GM23338 (cell line): ENCODE results near the gene MARK3. TPM values are rescaled to one million over a fixed set of nuclear protein-coding genes. Genes with fewer than 3 reads are reported as not detected.

ENCODE experiments used
- ATAC-seq: fragments of 200-7000 bp; cut with Tn5 transposase; 3 replicates; pipeline ENCODE4 v1.9.1; 2020
- DNase-seq: peaks from one replicate; pipeline ENCODE4 v3.0.0-alpha.2; 2015; ENCODE audit warnings: low spot score
- H2AFZ ChIP-seq: fragments of 200-600 bp; sonication (generic); 2 replicates; pipeline ENCODE4 v1.8.0; 2016; ENCODE audit warnings: antibody characterized with exemption, mild to moderate bottlenecking, moderate library complexity
- H3F3A ChIP-seq: fragments of 200-600 bp; sonication (generic); replicated peaks from 2 replicates; pipeline ENCODE4 v1.8.0; 2017; ENCODE audit warnings: antibody characterized with exemption, mixed run types, low read depth
- H3K27ac ChIP-seq: fragments of 200-600 bp; sonication (generic); 2 replicates; pipeline ENCODE4 v1.6.1; 2016; ENCODE audit warnings: low read depth
- H3K27me3 ChIP-seq: fragments of 200-600 bp; sonication (generic); 2 replicates; pipeline ENCODE4 v1.8.0; 2016; ENCODE audit warnings: mild to moderate bottlenecking, mixed run types, moderate library complexity; ENCODE audit not compliant: insufficient read depth
- H3K36me3 ChIP-seq: fragments of 200-600 bp; sonication (generic); 2 replicates; pipeline ENCODE4 v1.8.0; 2016; ENCODE audit warnings: mild to moderate bottlenecking; ENCODE audit not compliant: insufficient read depth
- H3K4me1 ChIP-seq: fragments of 200-600 bp; sonication (generic); 2 replicates; pipeline ENCODE4 v1.8.0; 2016; ENCODE audit warnings: mild to moderate bottlenecking, moderate library complexity; ENCODE audit not compliant: insufficient read depth
- H3K4me2 ChIP-seq: fragments of 200-600 bp; sonication (generic); 2 replicates; pipeline ENCODE4 v1.7.1; 2017; ENCODE audit warnings: mixed run types
- H3K4me3 ChIP-seq: fragments of 200-600 bp; sonication (generic); 2 replicates; pipeline ENCODE4 v1.6.1; 2016; ENCODE audit warnings: mixed run types
- H3K79me2 ChIP-seq: fragments of 200-600 bp; sonication (generic); replicated peaks from 2 replicates; pipeline ENCODE4 v1.8.0; 2017; ENCODE audit warnings: mild to moderate bottlenecking; ENCODE audit not compliant: insufficient read depth
- H3K9me2 ChIP-seq: fragments of 200-600 bp; sonication (generic); 2 replicates; pipeline ENCODE4 v1.8.0; 2017; ENCODE audit not compliant: insufficient read depth
- H4K20me1 ChIP-seq: fragments of 200-600 bp; sonication (generic); replicated peaks from 2 replicates; pipeline ENCODE4 v1.8.0; 2017; ENCODE audit warnings: mild to moderate bottlenecking; ENCODE audit not compliant: insufficient read depth
- H3K27ac Mint-ChIP-seq: 2 replicates; pipeline ENCODE4 v1.8.0; 2020; ENCODE audit warnings: inconsistent platforms, mild to moderate bottlenecking, moderate library complexity, mixed read lengths
- H3K27me3 Mint-ChIP-seq: 3 replicates; pipeline ENCODE4 v1.8.0; 2022; ENCODE audit warnings: low read depth, mild to moderate bottlenecking, moderate library complexity, mixed read lengths, inconsistent platforms; ENCODE audit not compliant: insufficient read depth, poor library complexity
- H3K36me3 Mint-ChIP-seq: 3 replicates; pipeline ENCODE4 v1.8.0; 2021; ENCODE audit warnings: low read depth, mild to moderate bottlenecking, inconsistent platforms, moderate library complexity, mixed read lengths
- H3K4me1 Mint-ChIP-seq: 3 replicates; pipeline ENCODE4 v1.8.0; 2020; ENCODE audit warnings: mild to moderate bottlenecking, inconsistent platforms, mixed read lengths
- H3K4me3 Mint-ChIP-seq: 3 replicates; pipeline ENCODE4 v1.8.0; 2021; ENCODE audit warnings: moderate library complexity, mild to moderate bottlenecking, inconsistent platforms, mixed read lengths
- H3K9me3 Mint-ChIP-seq: 3 replicates; pipeline ENCODE4 v1.8.0; 2020; ENCODE audit warnings: moderate library complexity, mild to moderate bottlenecking, inconsistent platforms, mixed read lengths
- CREB1 ChIP-seq: fragments of 250-450 bp; sonication (Bioruptor Pico); IDR thresholded peaks from 2 replicates; pipeline ENCODE4 v1.5.0; 2020; ENCODE audit warnings: low read depth, mild to moderate bottlenecking, moderate library complexity
- CTCF ChIP-seq, 2 experiments: fragments of 200-600 bp in 1 of 2; sonication (generic) in 1 of 2; conservative IDR thresholded peaks; 2 replicates each; pipeline versions ENCODE4 v1.5.1 to v1.6.1; 2016 to 2017; ENCODE audit warnings: antibody characterized with exemption in 2 of 2, low read depth in 2 of 2, mild to moderate bottlenecking in 2 of 2, moderate library complexity in 1 of 2
- ETS1 ChIP-seq: IDR thresholded peaks from 2 replicates; pipeline ENCODE4 v1.6.1; 2016; ENCODE audit warnings: antibody characterized with exemption
- EZH2 ChIP-seq: fragments of 200-600 bp; sonication (generic); IDR thresholded peaks from one replicate; pipeline ENCODE4 v1.8.0; 2017; ENCODE audit warnings: antibody characterized with exemption, mild to moderate bottlenecking, low read depth; ENCODE audit not compliant: unreplicated experiment
- EZH2phosphoT487 ChIP-seq: fragments of 200-600 bp; sonication (generic); IDR thresholded peaks from one replicate; pipeline ENCODE4 v1.8.1; 2018; ENCODE audit warnings: antibody characterized with exemption; ENCODE audit not compliant: unreplicated experiment
- JUNB ChIP-seq: IDR thresholded peaks from one replicate; pipeline ENCODE4 v1.6.1; 2016; ENCODE audit warnings: antibody characterized with exemption; ENCODE audit not compliant: unreplicated experiment
- NANOG ChIP-seq: IDR thresholded peaks from 2 replicates; pipeline ENCODE4 v1.6.1; 2016; ENCODE audit warnings: antibody characterized with exemption, borderline replicate concordance
- POLR2AphosphoS5 ChIP-seq: IDR thresholded peaks from 2 replicates; pipeline ENCODE4 v1.6.1; 2016; ENCODE audit warnings: antibody characterized with exemption, low read depth
- REST ChIP-seq: IDR thresholded peaks from one replicate; pipeline ENCODE4 v1.6.1; 2018; ENCODE audit warnings: antibody characterized with exemption; ENCODE audit not compliant: unreplicated experiment
- STAT1 ChIP-seq: IDR thresholded peaks from one replicate; pipeline ENCODE4 v1.6.1; 2016; ENCODE audit warnings: antibody characterized with exemption; ENCODE audit not compliant: unreplicated experiment
- ZNF114 ChIP-seq: fragments of 250-450 bp; sonication (Bioruptor Pico); IDR thresholded peaks from 2 replicates; pipeline ENCODE4 v1.5.0; 2020; ENCODE audit warnings: mild to moderate bottlenecking, moderate library complexity
- ZNF331 ChIP-seq: fragments of 250-450 bp; sonication (Bioruptor Pico); IDR thresholded peaks from 2 replicates; pipeline ENCODE4 v1.5.0; 2020; ENCODE audit warnings: low read depth, mild to moderate bottlenecking, moderate library complexity
- ZNF462 ChIP-seq: fragments of 250-450 bp; sonication (Bioruptor Pico); IDR thresholded peaks from 2 replicates; pipeline ENCODE4 v1.5.0; 2020; ENCODE audit warnings: mild to moderate bottlenecking, moderate library complexity
- polyA plus RNA-seq: library from polyadenylated mRNA; unstranded; fragments of >200 nt; fragmentation: Nextera tagmentation; extraction: Ambion mirVana; gene quantifications from 2 replicates; pipeline ENCODE4 v1.2.1, GENCODE V29; 2016
- total RNA-seq: library from RNA; depleted of rRNA; stranded (reverse); fragments of >200 nt; shearing (Covaris generic); gene quantifications from 2 replicates; pipeline ENCODE4 v1.2.3, GENCODE V29; 2014

Gene MARK3
- total and polyA plus RNA-seq, 2 experiments from 2014 or later: 45.9 to 69.7 TPM

- Histone ChIP-seq H3K4me2 (no peak overlapping the region), H3K4me3 (no peak overlapping the region), H4K20me1 (peaks cover 4% of the 10 kb centered on the region; the same call in 1 of the 2 replicates), H3K79me2 (peaks cover 11% of the 10 kb centered on the region), H3K27ac (no peak overlapping the region), H3K9me2 (no peaks in the 10 kb centered on the region), H3K4me1 (no peaks in the 10 kb centered on the region), H3K27me3 (no peaks in the 10 kb centered on the region), H3K36me3 (no peaks in the 10 kb centered on the region), H3F3A (peaks cover 7% of the 10 kb centered on the region), H2AFZ (no peak overlapping the region)
- Mint-ChIP-seq H3K4me3 (no peak overlapping the region), H3K27ac (no peak overlapping the region), H3K27me3 (peaks cover 9% of the 10 kb centered on the region), H3K9me3 (no peaks in the 10 kb centered on the region), H3K4me1 (peaks cover 5% of the 10 kb centered on the region; the same call in 1 of the 3 replicates), H3K36me3 (peaks cover 3% of the 10 kb centered on the region; the same call in 2 of the 3 replicates)
- ATAC-seq: no peak
- TF ChIP-seq ZNF114 (CRISPR knock-in tag) (no peak), EZH2phosphoT487 (no peak), REST (no peak), CREB1 (CRISPR knock-in tag) (no peak), POLR2AphosphoS5 (no peak), EZH2 (no peak), ZNF462 (CRISPR knock-in tag) (no peak), JUNB (no peak), CTCF (conservative IDR thresholded peaks at IDR 0.05; ENCODE audit: low read depth in 2 of 2) (no peak), ZNF331 (no peak), ETS1 (no peak), STAT1 (no peak), NANOG (no peak)
- no peak for DNase-seq
Observed at GRCh38 chr14:103552846-103553210, 167.6 kb downstream of the MARK3 start.
